Fibroblast of lung (primary cell): ENCODE data around the gene LRRC3.

ENCODE experiments used
- EZH2 ChIP-seq: IDR thresholded peaks from 2 replicates; pipeline ENCODE4 v1.5.1; 2012; ENCODE audit warnings: low read length, control low read depth, mild to moderate bottlenecking; ENCODE audit errors: missing control alignments
- TF ChIP-seq, protein P1 (sequence below), 2 donors: IDR thresholded peaks in 1 of 2; conservative IDR thresholded peaks in 1 of 2; 1 replicate in 1 of 2; 2 replicates in 1 of 2; pipeline ENCODE4 v1.5.1; 2011 to 2012; ENCODE audit warnings: low read length in 2 of 2, control low read depth in 1 of 2, inconsistent platforms in 1 of 2, low read depth in 1 of 2, mild to moderate bottlenecking in 1 of 2

DNA sequence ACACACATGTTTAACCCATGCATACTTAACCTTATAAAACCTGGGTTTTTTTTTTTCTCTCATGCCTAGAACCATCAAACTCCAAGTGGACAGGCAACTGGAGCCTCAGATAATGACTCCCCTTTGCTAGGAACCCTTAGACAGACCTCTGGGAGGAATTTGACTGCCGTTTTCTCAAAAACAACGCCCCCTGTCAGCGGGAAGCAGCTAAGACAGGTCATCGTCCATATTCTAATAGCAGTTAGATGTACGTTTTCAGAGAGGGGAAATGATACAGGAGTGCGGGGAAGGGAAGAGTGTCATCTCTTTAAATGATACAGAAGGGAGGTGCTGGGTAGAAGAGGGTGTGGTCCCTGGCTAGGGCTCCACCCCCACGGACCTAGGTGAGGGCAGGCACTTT lies 34.7 kb downstream of the LRRC3 start:
- TF ChIP-seq, protein P1, sequence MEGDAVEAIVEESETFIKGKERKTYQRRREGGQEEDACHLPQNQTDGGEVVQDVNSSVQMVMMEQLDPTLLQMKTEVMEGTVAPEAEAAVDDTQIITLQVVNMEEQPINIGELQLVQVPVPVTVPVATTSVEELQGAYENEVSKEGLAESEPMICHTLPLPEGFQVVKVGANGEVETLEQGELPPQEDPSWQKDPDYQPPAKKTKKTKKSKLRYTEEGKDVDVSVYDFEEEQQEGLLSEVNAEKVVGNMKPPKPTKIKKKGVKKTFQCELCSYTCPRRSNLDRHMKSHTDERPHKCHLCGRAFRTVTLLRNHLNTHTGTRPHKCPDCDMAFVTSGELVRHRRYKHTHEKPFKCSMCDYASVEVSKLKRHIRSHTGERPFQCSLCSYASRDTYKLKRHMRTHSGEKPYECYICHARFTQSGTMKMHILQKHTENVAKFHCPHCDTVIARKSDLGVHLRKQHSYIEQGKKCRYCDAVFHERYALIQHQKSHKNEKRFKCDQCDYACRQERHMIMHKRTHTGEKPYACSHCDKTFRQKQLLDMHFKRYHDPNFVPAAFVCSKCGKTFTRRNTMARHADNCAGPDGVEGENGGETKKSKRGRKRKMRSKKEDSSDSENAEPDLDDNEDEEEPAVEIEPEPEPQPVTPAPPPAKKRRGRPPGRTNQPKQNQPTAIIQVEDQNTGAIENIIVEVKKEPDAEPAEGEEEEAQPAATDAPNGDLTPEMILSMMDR (conservative IDR thresholded peaks at IDR 0.05 in 1 of 2, IDR thresholded peaks at IDR 0.05 in 1 of 2; ENCODE audit: low read depth in 1 of 2, low read length in 2 of 2): peak in 1 of 2 donors; percentile 13
- no peak for TF ChIP-seq EZH2
